Measurements from ENCODE around the gene FAM181A. TPM values are rescaled to one million over a fixed set of nuclear protein-coding genes. Genes with fewer than 3 reads are reported as not detected.

The FAM181A gene
- total and polyA plus RNA-seq, 2 of the 4 experiments (the other 2 are of a cell fraction): not detected

DNA sequence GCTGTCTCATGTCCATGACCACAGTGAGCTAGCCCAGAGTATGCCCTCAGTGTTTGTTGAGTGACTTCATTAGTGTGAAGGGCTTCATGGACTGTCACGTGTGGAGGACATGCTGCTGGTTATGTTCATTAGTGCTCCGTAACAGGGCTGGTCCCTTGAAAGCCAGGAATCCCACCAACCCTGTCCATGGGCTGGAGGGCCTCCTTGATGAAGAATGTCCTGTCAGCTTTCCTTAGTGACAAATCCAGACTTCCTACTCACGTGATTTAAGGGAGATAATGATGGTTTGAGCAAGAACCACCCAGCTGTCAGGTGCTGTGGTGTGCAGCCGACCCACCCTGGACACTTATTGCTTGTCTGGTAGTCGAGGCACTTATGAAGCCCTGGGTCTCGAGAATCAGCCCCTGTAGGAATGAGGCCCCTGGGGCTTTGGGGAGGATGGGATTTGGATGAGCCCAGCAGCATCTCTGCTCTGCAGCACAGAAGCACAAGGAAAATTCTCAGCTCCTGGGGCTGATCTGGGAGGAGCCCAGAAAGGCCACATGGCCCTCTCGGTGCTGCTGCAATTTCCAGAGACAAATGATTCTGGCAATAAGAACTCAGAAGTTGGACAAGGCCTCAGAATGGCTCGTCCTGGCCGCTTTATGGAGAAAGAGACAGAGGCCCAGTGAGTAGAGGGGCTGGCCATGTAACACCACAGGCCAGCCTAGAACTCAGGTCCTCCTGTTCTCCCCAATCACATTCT lies 37.2 kb upstream of the FAM181A start:
- Histone ChIP-seq H3K56ac (ENCODE audit: extremely low read depth, insufficient read depth, low read length) (0 out of 2 replicates have a peak overlapping the region, but pooled peaks have one; percentile 5), H3K79me1 (ENCODE audit: low read depth in 1 of 2, low read length in 2 of 2) (no peaks in the 10 kb centered on the region), H3K9me1 (ENCODE audit: insufficient read depth, low read length) (no peaks in the 10 kb centered on the region), H2BK5ac (ENCODE audit: low read depth, low read length, poor library complexity, severe bottlenecking) (no peak overlapping the region), H3K4me3 (ENCODE audit: insufficient read depth, low read depth, low read length) (no peak overlapping the region), H2BK120ac (ENCODE audit: low read depth, low read length) (no peak overlapping the region), H3K14ac (replicated peaks; ENCODE audit: low read depth, low read length) (no peak overlapping the region), H2BK20ac (ENCODE audit: low read depth, low read length) (no peak overlapping the region), H2AK9ac (replicated peaks; ENCODE audit: low read depth, low read length, poor library complexity) (no peak overlapping the region), H2AK5ac (ENCODE audit: low read depth, low read length) (no peak overlapping the region), H3K18ac (ENCODE audit: low read depth, low read length) (no peak overlapping the region), H2BK15ac (ENCODE audit: low read depth, low read length) (no peak overlapping the region), H3K23ac (ENCODE audit: low read depth, low read length) (no peak overlapping the region), H3K9me3 (ENCODE audit: control insufficient read depth, insufficient read depth, low read length) (no peaks in the 10 kb centered on the region), H3K9ac (ENCODE audit: low read depth, low read length) (no peak overlapping the region), H4K5ac (ENCODE audit: low read depth, low read length) (no peak overlapping the region), H3K4ac (ENCODE audit: low read depth, low read length) (no peak overlapping the region), H3K4me2 (ENCODE audit: low read depth, low read length) (no peak overlapping the region), H3K4me1 (ENCODE audit: control insufficient read depth, insufficient read depth, low read length) (no peaks in the 10 kb centered on the region), H2AFZ (replicated peaks; ENCODE audit: low read length, poor library complexity) (no peak overlapping the region), H4K91ac (ENCODE audit: insufficient read depth, low read depth, low read length) (no peak overlapping the region), H4K8ac (ENCODE audit: low read depth in 2 of 2, low read length in 2 of 2) (no peak overlapping the region), H3K27me3 (ENCODE audit: control insufficient read depth, insufficient read depth, low read length) (peaks cover 18% of the 10 kb centered on the region), H3K27ac (ENCODE audit: insufficient read depth, low read length) (no peak overlapping the region), H4K20me1 (ENCODE audit: insufficient read depth, low read length) (no peaks in the 10 kb centered on the region), H3K36me3 (ENCODE audit: control insufficient read depth, insufficient read depth, low read length) (no peaks in the 10 kb centered on the region)
- dilution Hi-C loops (cut with HindIII; ENCODE audit: low sequenced_read_pairs, unreplicated experiment) (no loop called here), in situ Hi-C loops (cut with MboI; ENCODE audit: low sequenced_read_pairs) (no loop called here), intact Hi-C loops (cut with micrococcal nuclease) (loop anchor here (5.0 kb wide), 1 partner anchor 1842 kb away; no protein-coding TSS in a partner anchor)
- no peak for ATAC-seq (ENCODE audit: low read depth)
- no peak for TF ChIP-seq BHLHE40 (IDR thresholded peaks at IDR 0.05; ENCODE audit: low read depth, low read length)
- TF ChIP-seq NFE2L2 (IDR thresholded peaks at IDR 0.05; ENCODE audit: low read depth, low read length): no peak
- TF ChIP-seq, protein P1, sequence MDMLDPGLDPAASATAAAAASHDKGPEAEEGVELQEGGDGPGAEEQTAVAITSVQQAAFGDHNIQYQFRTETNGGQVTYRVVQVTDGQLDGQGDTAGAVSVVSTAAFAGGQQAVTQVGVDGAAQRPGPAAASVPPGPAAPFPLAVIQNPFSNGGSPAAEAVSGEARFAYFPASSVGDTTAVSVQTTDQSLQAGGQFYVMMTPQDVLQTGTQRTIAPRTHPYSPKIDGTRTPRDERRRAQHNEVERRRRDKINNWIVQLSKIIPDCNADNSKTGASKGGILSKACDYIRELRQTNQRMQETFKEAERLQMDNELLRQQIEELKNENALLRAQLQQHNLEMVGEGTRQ (IDR thresholded peaks at IDR 0.05; ENCODE audit: low read depth, low read length): no peak
- TF ChIP-seq RAD21 (IDR thresholded peaks at IDR 0.05; ENCODE audit: low read length): no peak
- no peak for TF ChIP-seq SMC3 (IDR thresholded peaks at IDR 0.05; ENCODE audit: low read depth, low read length)
- no peak for TF ChIP-seq POLR2A (IDR thresholded peaks at IDR 0.05; ENCODE audit: low read depth, low read length)
- TF ChIP-seq RCOR1 (IDR thresholded peaks at IDR 0.05; ENCODE audit: insufficient replicate concordance, low read length): no peak
- no peak for TF ChIP-seq CEBPB (IDR thresholded peaks at IDR 0.05; ENCODE audit: low read depth, low read length)
- TF ChIP-seq RFX5 (IDR thresholded peaks at IDR 0.05; ENCODE audit: low read depth, low read length): no peak
- no peak for TF ChIP-seq MAFK (IDR thresholded peaks at IDR 0.05; ENCODE audit: low read depth, low read length)
- no peak for TF ChIP-seq FOS (IDR thresholded peaks at IDR 0.05; ENCODE audit: low read depth, low read length)
- TF ChIP-seq CHD1 (IDR thresholded peaks at IDR 0.05; ENCODE audit: low read depth, low read length): no peak
- no peak for TF ChIP-seq MAZ (IDR thresholded peaks at IDR 0.05; ENCODE audit: borderline replicate concordance, low read depth, low read length)
- no peak for DNase-seq
- WGBS, 2 experiments (ENCODE audit: extremely low coverage in 2 of 2, insufficient read length in 1 of 2): 12% methylated on average over 5 of the region's 9 CpGs; no CpG with 5 or more reads in 1 of the 2 experiments
- POLR2A ChIA-PET (ENCODE audit: unreplicated experiment): no interaction called here
- BruUV-seq (replicated peaks): no TSS peak
- CTCF ChIA-PET: no interaction called here
